ENCODE data around the gene PPFIA2. TPM values are rescaled to one million over a fixed set of nuclear protein-coding genes. Genes with fewer than 3 reads are reported as not detected.
A peak's percentile ranks its signal among the peaks of the same experiment; 100 is the strongest.

Gene PPFIA2
- total RNA-seq, 1 donor from 2014 or later, result 0.83 TPM

DNA sequence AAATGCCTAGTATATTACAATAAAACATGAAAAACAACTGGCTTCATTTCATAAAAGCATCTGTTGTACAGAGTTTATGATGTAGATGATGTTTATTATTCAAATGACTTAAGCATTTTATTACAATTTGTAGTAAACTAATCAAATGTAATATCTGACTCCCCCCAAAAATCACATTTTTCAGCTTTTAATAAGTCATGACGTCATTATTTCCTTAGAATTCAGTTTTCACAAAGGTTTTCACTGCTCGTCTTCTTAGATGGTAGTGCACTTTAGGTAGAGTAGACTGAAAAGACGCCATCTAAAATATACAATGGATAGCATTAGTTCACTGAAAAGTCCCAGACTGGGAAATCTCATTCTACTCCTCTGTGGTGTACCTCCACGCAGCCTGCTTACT is 499.8 kb downstream of the PPFIA2 start:
- H3K36me3 ChIP-seq, result no peaks in the 10 kb centered on the region
- DNase-seq (no peak), ATAC-seq (no peak)
- H3K9me3 ChIP-seq, result no peaks in the 10 kb centered on the region
- no peak overlapping the region for H3K4me3 ChIP-seq
- H3K27ac ChIP-seq, result no peak overlapping the region
- intact Hi-C loops (cut with DNase I), result no loop called here
- H3K27me3 ChIP-seq (ENCODE audit: low read depth), result no peaks in the 10 kb centered on the region
- H3K4me1 ChIP-seq, result no peaks in the 10 kb centered on the region
- TF ChIP-seq, protein P1, sequence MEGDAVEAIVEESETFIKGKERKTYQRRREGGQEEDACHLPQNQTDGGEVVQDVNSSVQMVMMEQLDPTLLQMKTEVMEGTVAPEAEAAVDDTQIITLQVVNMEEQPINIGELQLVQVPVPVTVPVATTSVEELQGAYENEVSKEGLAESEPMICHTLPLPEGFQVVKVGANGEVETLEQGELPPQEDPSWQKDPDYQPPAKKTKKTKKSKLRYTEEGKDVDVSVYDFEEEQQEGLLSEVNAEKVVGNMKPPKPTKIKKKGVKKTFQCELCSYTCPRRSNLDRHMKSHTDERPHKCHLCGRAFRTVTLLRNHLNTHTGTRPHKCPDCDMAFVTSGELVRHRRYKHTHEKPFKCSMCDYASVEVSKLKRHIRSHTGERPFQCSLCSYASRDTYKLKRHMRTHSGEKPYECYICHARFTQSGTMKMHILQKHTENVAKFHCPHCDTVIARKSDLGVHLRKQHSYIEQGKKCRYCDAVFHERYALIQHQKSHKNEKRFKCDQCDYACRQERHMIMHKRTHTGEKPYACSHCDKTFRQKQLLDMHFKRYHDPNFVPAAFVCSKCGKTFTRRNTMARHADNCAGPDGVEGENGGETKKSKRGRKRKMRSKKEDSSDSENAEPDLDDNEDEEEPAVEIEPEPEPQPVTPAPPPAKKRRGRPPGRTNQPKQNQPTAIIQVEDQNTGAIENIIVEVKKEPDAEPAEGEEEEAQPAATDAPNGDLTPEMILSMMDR (IDR thresholded peaks at IDR 0.05), result no peak

DNA sequence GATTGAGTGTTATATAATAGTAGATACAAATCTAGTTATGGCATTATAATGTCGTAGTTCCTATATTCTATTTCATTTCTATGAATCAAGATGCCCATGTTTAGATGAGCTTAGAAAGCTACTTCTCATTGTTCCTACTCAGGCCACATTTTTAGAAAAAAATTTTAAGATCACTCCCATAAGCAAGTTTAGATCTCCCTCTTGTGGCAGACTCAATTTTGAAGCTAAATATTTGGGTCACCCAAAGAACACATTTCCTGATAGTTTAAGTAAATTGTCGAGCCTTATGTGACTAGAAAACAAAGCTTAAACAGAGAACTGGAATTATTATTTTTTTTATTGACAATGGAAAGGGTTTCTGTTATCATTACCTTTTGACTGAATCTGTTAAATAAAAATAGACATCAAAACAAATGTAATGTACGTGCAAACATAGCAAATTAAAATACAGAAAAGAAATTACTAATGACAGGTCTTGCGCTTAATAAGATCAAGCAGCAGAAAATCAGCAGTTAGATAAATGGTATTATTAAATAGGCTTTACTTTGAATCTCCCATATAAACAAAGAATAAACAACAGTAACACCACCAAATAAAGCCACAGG is 501.1 kb downstream of the PPFIA2 start:
- Histone ChIP-seq H3K4me3 (no peak overlapping the region), H3K27ac (no peak overlapping the region), H3K27me3 (ENCODE audit: low read depth) (no peaks in the 10 kb centered on the region), H3K4me1 (no peaks in the 10 kb centered on the region), H3K9me3 (no peaks in the 10 kb centered on the region), H3K36me3 (no peaks in the 10 kb centered on the region)
- TF ChIP-seq, protein P1 (IDR thresholded peaks at IDR 0.05), result peak; percentile 26
- DNase-seq (no peak), ATAC-seq (no peak)
- intact Hi-C loops (cut with DNase I), result no loop called here

DNA sequence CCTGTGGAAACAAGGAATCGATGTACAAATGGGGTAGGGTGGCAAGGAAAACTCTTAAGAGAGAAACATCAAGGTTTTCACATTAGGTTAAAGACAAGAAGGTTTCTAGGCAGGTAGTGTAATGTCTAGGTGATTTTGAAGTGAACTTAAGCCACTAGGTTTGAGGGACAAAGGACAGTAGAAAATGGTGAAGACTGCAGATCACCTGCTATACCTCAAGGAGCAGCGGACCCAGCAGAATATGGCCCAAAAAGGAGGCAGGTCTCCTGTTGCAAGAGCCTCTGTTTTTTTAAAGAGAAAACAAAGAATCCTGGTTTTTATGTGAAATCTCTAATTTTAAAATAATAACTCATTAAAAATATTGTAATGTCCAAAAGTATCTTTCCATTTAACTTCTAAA is 503.2 kb downstream of the PPFIA2 start:
- no peak for DNase-seq
- Histone ChIP-seq H3K27ac (no peak overlapping the region), H3K27me3 (ENCODE audit: low read depth) (no peaks in the 10 kb centered on the region), H3K9me3 (no peaks in the 10 kb centered on the region), H3K4me3 (no peak overlapping the region), H3K36me3 (no peaks in the 10 kb centered on the region), H3K4me1 (no peaks in the 10 kb centered on the region)
- TF ChIP-seq, protein P1 (IDR thresholded peaks at IDR 0.05), result no peak
- intact Hi-C loops (cut with DNase I), result no loop called here
- ATAC-seq, result no peak

DNA sequence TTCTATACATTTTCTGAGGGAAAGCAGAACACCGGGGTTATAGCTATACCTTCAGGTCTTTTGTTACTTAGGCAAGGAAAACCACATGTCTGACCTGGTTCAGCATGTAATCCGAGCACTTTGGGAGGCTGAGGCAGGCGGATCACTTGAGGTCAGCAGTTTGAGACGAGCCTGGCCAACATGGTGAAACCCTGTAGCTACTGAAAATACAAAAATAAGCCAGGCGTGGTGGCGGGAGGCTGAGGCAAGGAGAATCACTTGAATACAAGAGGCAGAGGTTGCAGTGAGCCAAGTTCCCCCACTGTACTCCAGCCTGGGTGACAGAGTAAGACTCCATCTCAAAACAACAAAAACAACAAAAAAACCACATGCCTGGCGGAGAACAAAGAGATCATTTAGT is 503.7 kb downstream of the PPFIA2 start:
- Histone ChIP-seq H3K27ac (no peak overlapping the region), H3K27me3 (ENCODE audit: low read depth) (no peaks in the 10 kb centered on the region), H3K4me3 (no peak overlapping the region), H3K4me1 (no peaks in the 10 kb centered on the region), H3K36me3 (no peaks in the 10 kb centered on the region), H3K9me3 (no peaks in the 10 kb centered on the region)
- intact Hi-C loops (cut with DNase I), result no loop called here
- ATAC-seq (no peak), DNase-seq (no peak)
- TF ChIP-seq, protein P1 (IDR thresholded peaks at IDR 0.05), result no peak

DNA sequence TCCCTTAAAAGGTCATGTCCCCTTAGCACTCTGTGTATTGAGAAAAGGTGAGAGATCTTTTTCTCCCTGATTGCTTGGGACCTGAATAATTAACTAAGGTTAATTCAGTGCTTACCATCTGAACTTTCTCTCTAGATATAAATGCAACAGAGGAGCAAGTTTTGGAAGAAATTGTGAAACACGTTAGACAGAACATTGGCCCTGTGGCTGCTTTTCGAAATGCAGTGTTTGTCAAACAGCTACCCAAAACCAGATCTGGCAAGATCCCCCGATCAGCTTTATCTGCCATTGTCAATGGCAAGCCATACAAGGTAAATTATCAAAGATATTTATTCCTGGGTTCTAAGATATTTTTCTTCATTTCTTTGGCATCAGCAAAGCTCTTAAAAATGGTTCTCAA is 505.8 kb downstream of the PPFIA2 start:
- H3K36me3 ChIP-seq, result no peaks in the 10 kb centered on the region
- intact Hi-C loops (cut with DNase I), result no loop called here
- no peak overlapping the region for H3K27ac ChIP-seq
- H3K27me3 ChIP-seq (ENCODE audit: low read depth), result no peaks in the 10 kb centered on the region
- no peak for ATAC-seq
- TF ChIP-seq, protein P1 (IDR thresholded peaks at IDR 0.05), result no peak
- no peaks in the 10 kb centered on the region for H3K4me1 ChIP-seq
- H3K9me3 ChIP-seq, result no peaks in the 10 kb centered on the region
- DNase-seq, result no peak
- H3K4me3 ChIP-seq, result no peak overlapping the region
